Astrocyte (in vitro differentiated cells and primary cell): ENCODE data around the gene ERC1. TPM values are rescaled to one million over a fixed set of nuclear protein-coding genes. Genes with fewer than 3 reads are reported as not detected.
A peak's percentile ranks its signal among the peaks of the same experiment; 100 is the strongest.

Source experiments
- DNase-seq: peaks from one replicate; pipeline ENCODE4 v3.0.0-alpha.2; 2010; ENCODE audit warnings: low read depth
- FAIRE-seq: peaks from 2 replicates; lab custom pipeline; 2011; peaks lifted over from hg19 to GRCh38; lab: Jason Lieb, UNC
- H2AFZ ChIP-seq: 2 replicates; pipeline ENCODE4 v1.6.0; 2012; ENCODE audit warnings: low read depth, low read length, inconsistent platforms
- H3K27ac ChIP-seq: 2 replicates; pipeline ENCODE4 v1.5.1; 2011; ENCODE audit warnings: low read depth, low read length, inconsistent platforms
- H3K27me3 ChIP-seq: 2 replicates; pipeline ENCODE4 v1.6.0; 2011; ENCODE audit warnings: low read length, inconsistent platforms; ENCODE audit not compliant: insufficient read depth
- H3K36me3 ChIP-seq: 2 replicates; pipeline ENCODE4 v1.5.1; 2011; ENCODE audit warnings: low read length, inconsistent platforms; ENCODE audit not compliant: insufficient read depth
- H3K4me1 ChIP-seq: 2 replicates; pipeline ENCODE4 v1.5.1; 2011; ENCODE audit warnings: low read length, inconsistent platforms; ENCODE audit not compliant: insufficient read depth
- H3K4me2 ChIP-seq: 2 replicates; pipeline ENCODE4 v1.6.0; 2012; ENCODE audit warnings: low read length, inconsistent platforms
- H3K4me3 ChIP-seq: 2 replicates; pipeline ENCODE4 v1.5.1; 2011; ENCODE audit warnings: low read depth, mild to moderate bottlenecking, low read length, inconsistent platforms; ENCODE audit not compliant: insufficient read depth
- H3K79me2 ChIP-seq: 2 replicates; pipeline ENCODE4 v1.6.0; 2012; ENCODE audit warnings: mild to moderate bottlenecking, low read length, inconsistent platforms; ENCODE audit not compliant: insufficient read depth
- H3K9ac ChIP-seq: 2 replicates; pipeline ENCODE4 v1.6.0; 2012; ENCODE audit warnings: mild to moderate bottlenecking, low read length, inconsistent platforms
- H3K9me3 ChIP-seq: 2 replicates; pipeline ENCODE4 v1.5.1; 2012; ENCODE audit warnings: low read depth, mild to moderate bottlenecking, low read length, inconsistent platforms; ENCODE audit not compliant: insufficient read depth
- H4K20me1 ChIP-seq: 2 replicates; pipeline ENCODE4 v1.6.0; 2012; ENCODE audit warnings: low read length, inconsistent platforms; ENCODE audit not compliant: insufficient read depth
- H3K27ac Mint-ChIP-seq: one replicate; pipeline ENCODE4 v1.8.0; 2021; ENCODE audit warnings: mild to moderate bottlenecking, mixed read lengths; ENCODE audit not compliant: unreplicated experiment
- H3K27me3 Mint-ChIP-seq: one replicate; pipeline ENCODE4 v1.8.0; 2021; ENCODE audit warnings: low read depth, mixed read lengths; ENCODE audit not compliant: unreplicated experiment
- H3K36me3 Mint-ChIP-seq: one replicate; pipeline ENCODE4 v1.8.0; 2021; ENCODE audit warnings: low read depth, mixed read lengths; ENCODE audit not compliant: unreplicated experiment
- H3K4me1 Mint-ChIP-seq: one replicate; pipeline ENCODE4 v1.8.0; 2021; ENCODE audit warnings: low read depth, mixed read lengths; ENCODE audit not compliant: unreplicated experiment
- H3K4me3 Mint-ChIP-seq: one replicate; pipeline ENCODE4 v1.8.0; 2021; ENCODE audit warnings: mild to moderate bottlenecking, moderate library complexity, mixed read lengths; ENCODE audit not compliant: unreplicated experiment
- H3K9me3 Mint-ChIP-seq: one replicate; pipeline ENCODE4 v1.8.0; 2021; ENCODE audit warnings: mild to moderate bottlenecking, mixed read lengths; ENCODE audit not compliant: unreplicated experiment
- EZH2 ChIP-seq: IDR thresholded peaks from 2 replicates; pipeline ENCODE4 v1.6.1; 2012; ENCODE audit warnings: mild to moderate bottlenecking, low read length, inconsistent platforms; ENCODE audit not compliant: insufficient read depth
- total RNA-seq: library from RNA; stranded (reverse); gene quantifications from 2 replicates; pipeline ENCODE4 v1.2.1, GENCODE V29; 2021
- TF ChIP-seq, protein P1 (sequence below): IDR thresholded peaks from 2 replicates; pipeline ENCODE4 v1.5.1; 2011; ENCODE audit warnings: low read depth, mild to moderate bottlenecking, inconsistent platforms, low read length, moderate library complexity; ENCODE audit not compliant: insufficient read depth

The ERC1 gene
- total RNA-seq, 1 donor from 2014 or later, result 67.1 TPM

DNA sequence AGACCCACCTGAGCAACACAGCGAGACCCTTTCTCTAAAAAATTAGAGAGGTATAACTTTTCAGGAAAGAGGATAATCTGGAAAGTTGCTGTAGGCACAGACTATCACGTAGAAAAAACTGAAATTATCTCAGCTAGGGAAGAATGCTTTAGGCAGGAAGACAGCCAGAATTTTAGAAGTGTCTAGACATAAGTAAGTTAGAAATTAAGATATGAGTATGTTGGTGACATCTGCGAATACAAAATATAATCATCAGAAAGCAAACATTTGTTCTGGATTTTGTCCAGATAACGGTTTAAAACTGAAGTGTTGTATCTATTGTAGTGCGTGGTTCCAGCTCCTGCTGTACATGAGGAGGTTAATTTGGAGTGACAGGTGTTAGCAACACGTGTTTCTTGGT, 480.2 kb downstream of the ERC1 start:
- no peaks in the 10 kb centered on the region for H3K79me2 ChIP-seq
- H3K27ac Mint-ChIP-seq, result no peak overlapping the region
- H3K9me3 ChIP-seq, result no peaks in the 10 kb centered on the region
- H3K4me2 ChIP-seq, result peak overlapping the region; percentile 9
- FAIRE-seq, result no peak
- H3K4me1 ChIP-seq, result peaks cover 44% of the 10 kb centered on the region
- no peaks in the 10 kb centered on the region for H3K27me3 ChIP-seq
- peak overlapping the region; percentile 33 for H3K27ac ChIP-seq
- H3K36me3 ChIP-seq, result no peaks in the 10 kb centered on the region
- H3K4me3 Mint-ChIP-seq, result no peak overlapping the region
- no peaks in the 10 kb centered on the region for H4K20me1 ChIP-seq
- no peak overlapping the region for H3K4me3 ChIP-seq
- H3K9ac ChIP-seq, result no peak overlapping the region
- DNase-seq, result peak; percentile 45
- H3K9me3 Mint-ChIP-seq, result no peaks in the 10 kb centered on the region
- H3K4me1 Mint-ChIP-seq, result peaks cover 21% of the 10 kb centered on the region
- TF ChIP-seq, protein P1, sequence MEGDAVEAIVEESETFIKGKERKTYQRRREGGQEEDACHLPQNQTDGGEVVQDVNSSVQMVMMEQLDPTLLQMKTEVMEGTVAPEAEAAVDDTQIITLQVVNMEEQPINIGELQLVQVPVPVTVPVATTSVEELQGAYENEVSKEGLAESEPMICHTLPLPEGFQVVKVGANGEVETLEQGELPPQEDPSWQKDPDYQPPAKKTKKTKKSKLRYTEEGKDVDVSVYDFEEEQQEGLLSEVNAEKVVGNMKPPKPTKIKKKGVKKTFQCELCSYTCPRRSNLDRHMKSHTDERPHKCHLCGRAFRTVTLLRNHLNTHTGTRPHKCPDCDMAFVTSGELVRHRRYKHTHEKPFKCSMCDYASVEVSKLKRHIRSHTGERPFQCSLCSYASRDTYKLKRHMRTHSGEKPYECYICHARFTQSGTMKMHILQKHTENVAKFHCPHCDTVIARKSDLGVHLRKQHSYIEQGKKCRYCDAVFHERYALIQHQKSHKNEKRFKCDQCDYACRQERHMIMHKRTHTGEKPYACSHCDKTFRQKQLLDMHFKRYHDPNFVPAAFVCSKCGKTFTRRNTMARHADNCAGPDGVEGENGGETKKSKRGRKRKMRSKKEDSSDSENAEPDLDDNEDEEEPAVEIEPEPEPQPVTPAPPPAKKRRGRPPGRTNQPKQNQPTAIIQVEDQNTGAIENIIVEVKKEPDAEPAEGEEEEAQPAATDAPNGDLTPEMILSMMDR, result no peak
- TF ChIP-seq EZH2, result no peak
- peaks cover 7% of the 10 kb centered on the region for H3K36me3 Mint-ChIP-seq
- H3K27me3 Mint-ChIP-seq, result no peaks in the 10 kb centered on the region
- H2AFZ ChIP-seq, result no peak overlapping the region

DNA sequence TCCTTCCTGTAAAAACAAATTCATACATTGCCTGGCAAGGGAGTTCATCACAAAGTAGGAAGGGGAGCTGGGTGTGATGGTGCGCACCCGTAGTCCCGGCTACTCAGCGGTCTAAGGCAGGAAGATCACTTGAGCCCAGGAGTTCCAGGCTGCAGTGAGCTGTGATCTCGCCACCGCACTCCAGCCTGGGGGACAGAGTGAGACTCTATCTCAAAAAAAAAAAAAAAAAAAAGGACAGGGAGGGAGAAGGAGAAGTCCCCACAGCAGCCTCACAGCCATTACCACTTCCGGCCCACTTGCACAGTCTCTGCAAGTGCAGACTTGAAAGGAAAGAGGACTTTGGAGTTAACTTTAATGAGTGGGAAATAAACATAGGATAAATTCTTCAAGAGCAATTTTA, 482.4 kb downstream of the ERC1 start:
- Histone ChIP-seq H3K27ac (peak overlapping the region; percentile 94), H3K4me3 (no peak overlapping the region), H3K4me1 (peaks cover 44% of the 10 kb centered on the region), H3K9ac (peak overlapping the region; percentile 78), H3K4me2 (peak overlapping the region; percentile 81), H2AFZ (no peak overlapping the region), H4K20me1 (no peaks in the 10 kb centered on the region), H3K36me3 (no peaks in the 10 kb centered on the region), H3K79me2 (no peaks in the 10 kb centered on the region), H3K9me3 (no peaks in the 10 kb centered on the region), H3K27me3 (no peaks in the 10 kb centered on the region)
- DNase-seq (peak; percentile 17), FAIRE-seq (no peak)
- Mint-ChIP-seq H3K4me1 (peaks cover 37% of the 10 kb centered on the region), H3K36me3 (peaks cover 3% of the 10 kb centered on the region), H3K4me3 (no peak overlapping the region), H3K9me3 (no peaks in the 10 kb centered on the region), H3K27me3 (no peaks in the 10 kb centered on the region), H3K27ac (no peak overlapping the region)
- TF ChIP-seq, protein P1, result no peak
- TF ChIP-seq EZH2, result no peak

DNA sequence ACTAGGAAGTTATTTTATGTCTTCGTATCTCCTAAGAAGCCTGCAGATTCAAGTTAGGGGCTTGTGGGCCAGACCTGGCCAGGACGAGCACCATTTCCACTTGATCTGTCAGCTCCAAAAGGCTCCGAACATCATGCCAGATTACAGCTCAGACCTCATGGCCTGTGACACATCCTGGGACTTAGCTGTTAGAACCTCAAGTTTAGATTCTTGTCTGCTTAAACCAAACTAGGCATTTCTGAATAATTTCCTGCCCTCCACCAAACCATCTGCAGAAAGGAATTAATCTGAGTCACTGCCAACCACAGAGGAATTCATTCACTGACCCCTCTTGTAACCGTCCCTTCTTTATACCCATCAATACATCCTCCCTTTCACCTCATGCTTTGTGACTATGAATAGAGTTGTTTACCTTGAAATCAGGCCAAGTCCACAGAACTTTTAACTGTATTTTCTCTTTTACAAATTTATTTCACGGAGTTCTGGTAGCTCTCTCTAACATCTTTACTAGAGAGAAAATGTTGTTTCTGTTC, 483.1 kb downstream of the ERC1 start:
- H3K9ac ChIP-seq, result peak overlapping the region; percentile 78
- peaks cover 44% of the 10 kb centered on the region for H3K4me1 ChIP-seq
- TF ChIP-seq EZH2, result no peak
- TF ChIP-seq, protein P1, result no peak
- no peaks in the 10 kb centered on the region for H3K36me3 ChIP-seq
- Mint-ChIP-seq H3K27me3 (no peaks in the 10 kb centered on the region), H3K27ac (no peak overlapping the region), H3K36me3 (peaks cover 4% of the 10 kb centered on the region), H3K4me1 (peaks cover 32% of the 10 kb centered on the region), H3K9me3 (peaks cover 3% of the 10 kb centered on the region), H3K4me3 (no peak overlapping the region)
- DNase-seq (peak; percentile 99), FAIRE-seq (peak; percentile 100)
- peak overlapping the region; percentile 37 for H3K4me3 ChIP-seq
- no peaks in the 10 kb centered on the region for H3K79me2 ChIP-seq
- H3K27ac ChIP-seq, result peak overlapping the region; percentile 94
- H3K4me2 ChIP-seq, result peak overlapping the region; percentile 81
- H2AFZ ChIP-seq, result no peak overlapping the region
- no peaks in the 10 kb centered on the region for H3K9me3 ChIP-seq
- no peaks in the 10 kb centered on the region for H4K20me1 ChIP-seq
- H3K27me3 ChIP-seq, result no peaks in the 10 kb centered on the region
